HFFc6 (cell line): ENCODE data around the gene ZNF836. TPM values are rescaled to one million over a fixed set of nuclear protein-coding genes. Genes with fewer than 3 reads are reported as not detected.
"Not testable (repeated sequence)": the region's sequence is repeated elsewhere in the genome, so short reads cannot be mapped to it uniquely, and the experiment has no call there.

Source experiments
- DNase-seq: peaks from one replicate; pipeline ENCODE4 v3.0.0-alpha.2; 2018
- H3K27ac Mint-ChIP-seq: 2 replicates; pipeline ENCODE4 v1.8.0; 2020; ENCODE audit warnings: mild to moderate bottlenecking, mixed read lengths
- H3K27me3 Mint-ChIP-seq: 2 replicates; pipeline ENCODE4 v1.8.0; 2021; ENCODE audit warnings: mild to moderate bottlenecking, moderate library complexity, mixed read lengths; ENCODE audit not compliant: insufficient read depth
- H3K36me3 Mint-ChIP-seq: 2 replicates; pipeline ENCODE4 v1.8.0; 2021; ENCODE audit warnings: low read depth, mixed read lengths
- H3K4me1 Mint-ChIP-seq: 2 replicates; pipeline ENCODE4 v1.8.0; 2020; ENCODE audit warnings: low read depth, mixed read lengths
- H3K4me3 Mint-ChIP-seq: 2 replicates; pipeline ENCODE4 v1.8.0; 2020; ENCODE audit warnings: mild to moderate bottlenecking, moderate library complexity, mixed read lengths
- H3K9me3 Mint-ChIP-seq: 2 replicates; pipeline ENCODE4 v1.8.0; 2020; ENCODE audit warnings: mild to moderate bottlenecking, mixed read lengths
- CTCF ChIP-seq: fragments of 200-600 bp; sonication (generic); IDR thresholded peaks from 2 replicates; pipeline ENCODE4 v1.5.0; 2021; ENCODE audit warnings: antibody characterized with exemption, mild to moderate bottlenecking
- total RNA-seq, 6 experiments: library from RNA; stranded (reverse); fragmentation: NEBNext Ultra II Directional; extraction: Animal tissue kit (Norgen Biotek cat#: 25700); gene quantifications; 2 replicates in 1 of 6; 3 replicates in 5 of 6; pipeline ENCODE4 v1.2.3, GENCODE V29; 2021

Gene ZNF836
- total RNA-seq, 6 experiments from 2014 or later: 4.6 to 7.0 (median 5.9) TPM

- Mint-ChIP-seq H3K9me3 (0 out of 2 replicates have a peak, but pooled peaks cover 3% of the 10 kb centered on the region), H3K36me3 (peaks cover 82% of the 10 kb centered on the region), H3K27ac (peak overlapping the region; percentile 44), H3K4me3 (no peak overlapping the region), H3K4me1 (peaks cover 13% of the 10 kb centered on the region), H3K27me3 (peaks cover 4% of the 10 kb centered on the region)
- TF ChIP-seq CTCF: no peak
- DNase-seq: peak; percentile 17
These were observed 42.8 kb upstream of the ZNF836 start for GRCh38 chr19:52214241-52214640.

GRCh38 chr19:52212572-52213255 lies 41.3 kb upstream of the ZNF836 start:
- H3K4me3 Mint-ChIP-seq: no peak overlapping the region; the same call in 1 of the 2 replicates
- DNase-seq: no peak
- H3K27me3 Mint-ChIP-seq: peaks cover 4% of the 10 kb centered on the region
- TF ChIP-seq CTCF: no peak
- peaks cover 68% of the 10 kb centered on the region for H3K36me3 Mint-ChIP-seq
- 0 out of 2 replicates have a peak, but pooled peaks cover 3% of the 10 kb centered on the region for H3K9me3 Mint-ChIP-seq
- H3K4me1 Mint-ChIP-seq: peaks cover 13% of the 10 kb centered on the region
- peak overlapping the region; percentile 49 for H3K27ac Mint-ChIP-seq

GRCh38 chr19:52211926-52212571 lies 40.6 kb upstream of the ZNF836 start:
- Mint-ChIP-seq H3K9me3 (0 out of 2 replicates have a peak, but pooled peaks cover 3% of the 10 kb centered on the region), H3K27ac (no peak overlapping the region), H3K4me3 (no peak overlapping the region), H3K4me1 (peaks cover 13% of the 10 kb centered on the region), H3K27me3 (peaks cover 4% of the 10 kb centered on the region), H3K36me3 (peaks cover 68% of the 10 kb centered on the region)
- DNase-seq: no peak
- no peak for TF ChIP-seq CTCF

GRCh38 chr19:52211203-52211602 lies 39.8 kb upstream of the ZNF836 start:
- no peak for TF ChIP-seq CTCF
- 0 out of 2 replicates have a peak, but pooled peaks cover 3% of the 10 kb centered on the region for H3K9me3 Mint-ChIP-seq
- peaks cover 4% of the 10 kb centered on the region for H3K27me3 Mint-ChIP-seq

GRCh38 chr19:52206481-52206880 lies 35.1 kb upstream of the ZNF836 start:
- H3K36me3 Mint-ChIP-seq: peaks cover 73% of the 10 kb centered on the region

More at GRCh38 chr19:52211203-52211602, 39.8 kb upstream of the ZNF836 start:
- no peak for DNase-seq
- Mint-ChIP-seq H3K36me3 (peaks cover 71% of the 10 kb centered on the region), H3K4me1 (peaks cover 13% of the 10 kb centered on the region), H3K4me3 (no peak overlapping the region), H3K27ac (no peak overlapping the region)

GRCh38 chr19:52200755-52201391 lies 29.5 kb upstream of the ZNF836 start:
- Mint-ChIP-seq H3K36me3 (peaks cover 58% of the 10 kb centered on the region), H3K27ac (peak overlapping the region; percentile 91), H3K4me1 (peaks cover 56% of the 10 kb centered on the region)
- not testable (repeated sequence) for H3K4me3 Mint-ChIP-seq, H3K27me3 Mint-ChIP-seq, DNase-seq, H3K9me3 Mint-ChIP-seq

More at GRCh38 chr19:52206481-52206880, 35.1 kb upstream of the ZNF836 start:
- Mint-ChIP-seq H3K27ac (no peak overlapping the region), H3K4me1 (peaks cover 8% of the 10 kb centered on the region; the same call in 1 of the 2 replicates), H3K4me3 (no peak overlapping the region), H3K27me3 (no peaks in the 10 kb centered on the region), H3K9me3 (no peaks in the 10 kb centered on the region)
- no peak for DNase-seq
- no peak for TF ChIP-seq CTCF
